ENCODE results near the gene SHD.

DNA sequence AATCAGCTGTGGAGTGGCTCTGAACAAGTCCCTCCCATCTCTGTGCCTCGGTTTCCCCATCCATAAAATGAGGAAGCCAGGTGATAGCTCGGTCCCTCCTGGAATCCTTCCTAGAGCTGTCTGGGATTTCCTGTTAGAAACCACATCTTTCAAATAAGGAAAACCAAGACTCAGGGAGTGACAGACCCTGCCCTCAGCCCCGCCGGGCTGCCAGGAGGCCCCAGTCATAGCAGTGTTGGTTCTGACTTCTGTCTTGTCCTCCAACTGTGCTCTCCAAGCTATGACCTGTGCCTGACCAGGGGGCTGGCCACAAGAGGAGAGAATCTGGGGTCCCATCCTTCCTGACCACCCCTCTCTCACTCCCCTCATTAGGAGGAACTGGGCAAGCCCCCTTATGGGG lies 1.1 kb upstream of the SHD start:
- TF ChIP-seq RFX5 (IDR thresholded peaks at IDR 0.05; ENCODE audit: low read depth, low read length) (no peak), RCOR1 (IDR thresholded peaks at IDR 0.05; ENCODE audit: insufficient replicate concordance, low read length) (no peak), FOS (IDR thresholded peaks at IDR 0.05; ENCODE audit: low read depth, low read length) (no peak), CEBPB (IDR thresholded peaks at IDR 0.05; ENCODE audit: low read depth, low read length) (no peak), BHLHE40 (IDR thresholded peaks at IDR 0.05; ENCODE audit: low read depth, low read length) (no peak), POLR2A (IDR thresholded peaks at IDR 0.05; ENCODE audit: low read depth, low read length) (no peak), MXI1 (IDR thresholded peaks at IDR 0.05; ENCODE audit: borderline replicate concordance, low read depth, low read length) (no peak), MAFK (IDR thresholded peaks at IDR 0.05; ENCODE audit: low read depth, low read length) (no peak)
- TF ChIP-seq, protein P1, sequence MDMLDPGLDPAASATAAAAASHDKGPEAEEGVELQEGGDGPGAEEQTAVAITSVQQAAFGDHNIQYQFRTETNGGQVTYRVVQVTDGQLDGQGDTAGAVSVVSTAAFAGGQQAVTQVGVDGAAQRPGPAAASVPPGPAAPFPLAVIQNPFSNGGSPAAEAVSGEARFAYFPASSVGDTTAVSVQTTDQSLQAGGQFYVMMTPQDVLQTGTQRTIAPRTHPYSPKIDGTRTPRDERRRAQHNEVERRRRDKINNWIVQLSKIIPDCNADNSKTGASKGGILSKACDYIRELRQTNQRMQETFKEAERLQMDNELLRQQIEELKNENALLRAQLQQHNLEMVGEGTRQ (IDR thresholded peaks at IDR 0.05; ENCODE audit: low read depth, low read length), result no peak
- TF ChIP-seq, protein P2, sequence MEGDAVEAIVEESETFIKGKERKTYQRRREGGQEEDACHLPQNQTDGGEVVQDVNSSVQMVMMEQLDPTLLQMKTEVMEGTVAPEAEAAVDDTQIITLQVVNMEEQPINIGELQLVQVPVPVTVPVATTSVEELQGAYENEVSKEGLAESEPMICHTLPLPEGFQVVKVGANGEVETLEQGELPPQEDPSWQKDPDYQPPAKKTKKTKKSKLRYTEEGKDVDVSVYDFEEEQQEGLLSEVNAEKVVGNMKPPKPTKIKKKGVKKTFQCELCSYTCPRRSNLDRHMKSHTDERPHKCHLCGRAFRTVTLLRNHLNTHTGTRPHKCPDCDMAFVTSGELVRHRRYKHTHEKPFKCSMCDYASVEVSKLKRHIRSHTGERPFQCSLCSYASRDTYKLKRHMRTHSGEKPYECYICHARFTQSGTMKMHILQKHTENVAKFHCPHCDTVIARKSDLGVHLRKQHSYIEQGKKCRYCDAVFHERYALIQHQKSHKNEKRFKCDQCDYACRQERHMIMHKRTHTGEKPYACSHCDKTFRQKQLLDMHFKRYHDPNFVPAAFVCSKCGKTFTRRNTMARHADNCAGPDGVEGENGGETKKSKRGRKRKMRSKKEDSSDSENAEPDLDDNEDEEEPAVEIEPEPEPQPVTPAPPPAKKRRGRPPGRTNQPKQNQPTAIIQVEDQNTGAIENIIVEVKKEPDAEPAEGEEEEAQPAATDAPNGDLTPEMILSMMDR (conservative IDR thresholded peaks at IDR 0.05; ENCODE audit: low read depth, low read length), result no peak
